Neuron (in vitro differentiated cells): ENCODE results near the gene TEAD1.

ENCODE experiments used
- H2AFZ ChIP-seq: one replicate; pipeline ENCODE4 v1.6.1; 2013; ENCODE audit warnings: low read depth, mild to moderate bottlenecking, inconsistent platforms, low read length, moderate library complexity
- H3K27me3 ChIP-seq: one replicate; pipeline ENCODE4 v1.6.1; 2013; ENCODE audit warnings: low read length; ENCODE audit not compliant: insufficient read depth
- H3K36me3 ChIP-seq: one replicate; pipeline ENCODE4 v1.6.1; 2013; ENCODE audit warnings: low read length; ENCODE audit not compliant: insufficient read depth
- H3K4me1 ChIP-seq: one replicate; pipeline ENCODE4 v1.6.1; 2013; ENCODE audit warnings: low read length; ENCODE audit not compliant: insufficient read depth
- H3K4me3 ChIP-seq: 2 replicates; pipeline ENCODE4 v1.5.1; 2013; ENCODE audit warnings: mild to moderate bottlenecking, low read length, moderate library complexity
- H3K9me3 ChIP-seq: one replicate; pipeline ENCODE4 v1.6.1; 2013; ENCODE audit warnings: low read length

The TEAD1 gene

DNA sequence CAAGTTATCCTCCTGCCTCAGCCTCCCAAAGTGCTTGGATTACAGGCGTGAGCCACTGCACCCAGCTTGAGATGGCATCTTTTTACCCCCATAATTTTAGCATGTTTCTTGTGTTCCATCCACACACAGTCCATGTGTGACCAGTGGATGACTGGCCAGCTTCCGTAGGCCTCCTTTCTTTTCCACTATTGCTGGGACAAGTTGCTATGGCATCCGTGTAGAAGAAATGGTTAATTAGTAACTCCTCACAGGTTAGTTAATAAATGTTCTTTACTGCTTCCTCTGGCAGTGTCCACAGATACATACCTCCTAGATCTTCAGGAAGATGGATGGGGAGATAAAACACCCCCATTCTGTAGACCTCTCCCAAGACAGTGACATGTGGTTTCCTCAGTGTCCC is 180.6 kb downstream of the TEAD1 start:
- no peaks in the 10 kb centered on the region for H3K36me3 ChIP-seq
- no peaks in the 10 kb centered on the region for H3K27me3 ChIP-seq
- no peaks in the 10 kb centered on the region for H3K4me1 ChIP-seq
- no peak overlapping the region for H2AFZ ChIP-seq
- peaks cover 2% of the 10 kb centered on the region for H3K9me3 ChIP-seq
- H3K4me3 ChIP-seq: no peak overlapping the region

DNA sequence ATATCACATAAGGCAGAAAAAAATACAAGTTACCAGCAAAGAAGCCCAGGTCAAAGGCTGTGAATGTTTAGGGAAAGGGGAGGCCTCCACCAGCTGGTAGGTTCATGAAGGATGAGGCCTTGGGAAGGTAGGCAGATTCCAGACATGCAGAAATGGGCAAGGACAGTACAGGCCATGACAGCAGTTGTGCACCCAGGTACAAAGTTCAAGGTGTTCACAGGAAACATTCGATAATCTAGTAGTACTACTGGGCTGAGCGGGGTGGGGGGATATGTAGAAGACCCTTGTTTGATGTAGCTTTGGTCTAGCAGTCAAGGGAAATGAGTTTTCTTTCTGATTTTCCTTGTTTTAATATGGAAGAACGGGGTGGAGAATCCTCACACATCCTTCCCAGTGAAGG is 182.1 kb downstream of the TEAD1 start:
- H3K9me3 ChIP-seq: peaks cover 2% of the 10 kb centered on the region
- no peak overlapping the region for H3K4me3 ChIP-seq
- H3K36me3 ChIP-seq: no peaks in the 10 kb centered on the region
- H3K27me3 ChIP-seq: no peaks in the 10 kb centered on the region
- no peaks in the 10 kb centered on the region for H3K4me1 ChIP-seq
- no peak overlapping the region for H2AFZ ChIP-seq

DNA sequence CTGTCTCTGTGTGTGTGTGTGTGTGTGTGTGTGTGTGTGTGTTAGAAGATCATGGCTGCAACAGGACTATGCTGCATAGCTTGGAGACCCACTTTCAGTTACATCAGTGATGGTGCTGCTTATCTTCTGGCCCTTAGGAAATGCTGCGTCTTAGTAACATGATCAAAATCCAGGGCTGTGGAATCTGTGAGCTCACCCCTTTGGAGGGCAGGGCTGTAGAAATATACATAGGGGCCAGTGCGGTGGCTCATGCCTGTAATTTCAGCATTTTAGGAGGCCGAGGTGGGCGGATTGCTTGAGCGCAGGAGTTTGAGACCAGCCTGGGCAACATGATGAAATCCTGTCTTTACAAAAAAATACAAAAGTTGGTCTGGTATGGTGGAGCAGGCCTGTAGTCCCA is 183.4 kb downstream of the TEAD1 start:
- Histone ChIP-seq H3K9me3 (peaks cover 2% of the 10 kb centered on the region), H3K36me3 (no peaks in the 10 kb centered on the region), H3K4me3 (no peak overlapping the region)

DNA sequence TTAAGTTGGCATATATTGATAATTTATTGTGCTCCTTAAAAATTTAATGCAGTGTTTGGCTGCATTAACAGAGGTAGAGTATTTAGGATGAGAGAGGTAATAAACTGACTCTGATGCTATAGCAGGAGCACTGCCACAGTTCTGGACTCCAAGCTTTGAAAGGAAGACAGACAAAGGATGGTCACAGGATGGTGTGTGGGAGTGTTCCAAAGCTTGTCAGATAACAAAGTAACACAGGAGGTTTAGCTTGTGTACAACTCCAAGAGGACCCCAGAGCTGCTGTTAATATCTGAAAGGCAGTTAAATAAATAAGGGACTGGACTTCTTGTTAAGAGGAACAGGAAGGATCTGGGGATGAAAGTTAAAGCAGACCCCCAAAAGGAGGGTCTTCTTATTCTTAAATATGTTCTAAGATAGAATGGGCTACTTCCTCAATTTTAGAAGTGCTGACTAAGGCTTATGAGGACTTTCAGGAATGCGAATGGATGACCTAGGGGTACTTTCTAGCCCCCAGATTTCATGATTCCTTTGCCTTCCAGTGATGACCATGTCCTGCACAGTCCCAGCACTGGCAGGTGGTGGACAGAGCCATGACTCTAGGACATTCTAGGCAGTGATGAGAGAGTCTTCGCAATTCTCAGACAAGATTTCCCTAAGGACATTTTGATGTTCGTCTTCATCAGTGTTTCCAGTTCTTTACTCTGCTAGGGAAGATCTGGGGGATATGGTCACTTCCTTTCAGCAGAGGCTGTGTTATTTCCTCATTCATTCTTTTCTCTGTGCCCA is 185.8 kb downstream of the TEAD1 start:
- Histone ChIP-seq H3K27me3 (no peaks in the 10 kb centered on the region), H3K36me3 (no peaks in the 10 kb centered on the region), H3K9me3 (peaks cover 2% of the 10 kb centered on the region), H2AFZ (no peak overlapping the region), H3K4me1 (peaks cover 32% of the 10 kb centered on the region), H3K4me3 (no peak overlapping the region)

More for the DNA sequence above, 183.4 kb downstream of the TEAD1 start:
- H3K4me1 ChIP-seq: peaks cover 7% of the 10 kb centered on the region
- no peaks in the 10 kb centered on the region for H3K27me3 ChIP-seq
- no peak overlapping the region for H2AFZ ChIP-seq

DNA sequence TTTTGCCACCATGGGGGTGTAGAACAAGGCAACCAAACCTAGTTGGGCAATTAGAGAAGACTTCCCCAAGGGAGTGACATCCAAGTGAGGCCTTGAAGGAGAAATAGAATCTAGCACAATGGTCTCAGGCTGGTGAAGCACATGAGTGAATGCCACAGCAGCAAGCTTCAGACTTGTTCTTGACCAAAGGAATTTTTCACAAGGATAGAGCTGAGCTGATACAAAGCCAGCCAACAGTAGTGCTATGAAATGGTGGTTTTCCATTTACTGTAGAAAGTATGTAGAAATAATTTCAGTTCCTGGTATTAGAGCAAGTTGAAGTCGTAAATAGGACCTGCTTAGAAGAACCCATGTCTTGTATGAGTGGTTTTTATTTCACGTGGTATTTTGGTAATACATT is 186.6 kb downstream of the TEAD1 start:
- Histone ChIP-seq H2AFZ (no peak overlapping the region), H3K4me1 (peaks cover 39% of the 10 kb centered on the region), H3K9me3 (peaks cover 2% of the 10 kb centered on the region), H3K27me3 (no peaks in the 10 kb centered on the region), H3K36me3 (no peaks in the 10 kb centered on the region), H3K4me3 (no peak overlapping the region)

DNA sequence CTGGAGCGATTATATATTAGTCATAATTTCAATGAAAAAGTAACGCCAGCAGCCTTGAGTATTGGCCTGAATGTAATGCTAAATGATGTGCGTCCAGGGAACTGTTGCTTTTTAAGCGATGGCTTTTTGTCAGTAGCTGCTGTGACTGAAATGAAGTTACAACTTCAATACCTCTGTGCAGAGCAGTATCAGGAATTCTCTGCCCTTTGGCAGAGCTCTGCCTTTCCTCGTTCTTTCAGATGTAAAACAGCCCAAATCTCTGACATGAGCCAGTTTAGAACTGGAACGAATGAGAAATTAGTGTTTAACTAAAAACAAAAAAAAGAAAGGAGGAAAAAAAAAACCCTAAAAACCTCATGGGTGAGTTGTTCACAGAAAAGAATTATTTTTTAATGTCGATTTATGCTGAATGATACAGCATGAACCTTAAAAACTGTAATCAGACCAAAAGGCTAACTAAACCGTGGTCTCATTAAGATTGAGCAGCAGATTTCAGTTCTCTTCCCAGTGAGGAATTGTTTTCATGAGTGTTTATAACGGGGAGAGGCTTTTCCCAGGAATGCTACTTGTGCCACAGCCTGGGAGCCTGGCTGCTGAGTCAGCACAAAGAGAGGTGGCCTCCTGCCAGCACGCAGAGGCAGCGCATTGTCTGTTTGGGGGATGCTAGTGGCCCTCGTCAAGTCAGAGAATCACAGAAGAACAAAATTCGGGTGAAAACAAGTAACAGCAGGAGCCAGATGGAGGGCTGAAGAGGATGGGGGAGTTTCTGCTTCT is 188.7 kb downstream of the TEAD1 start:
- Histone ChIP-seq H3K4me3 (peak overlapping the region; percentile 23), H2AFZ (no peak overlapping the region), H3K4me1 (peaks cover 44% of the 10 kb centered on the region), H3K36me3 (no peaks in the 10 kb centered on the region), H3K9me3 (no peaks in the 10 kb centered on the region), H3K27me3 (no peaks in the 10 kb centered on the region)

DNA sequence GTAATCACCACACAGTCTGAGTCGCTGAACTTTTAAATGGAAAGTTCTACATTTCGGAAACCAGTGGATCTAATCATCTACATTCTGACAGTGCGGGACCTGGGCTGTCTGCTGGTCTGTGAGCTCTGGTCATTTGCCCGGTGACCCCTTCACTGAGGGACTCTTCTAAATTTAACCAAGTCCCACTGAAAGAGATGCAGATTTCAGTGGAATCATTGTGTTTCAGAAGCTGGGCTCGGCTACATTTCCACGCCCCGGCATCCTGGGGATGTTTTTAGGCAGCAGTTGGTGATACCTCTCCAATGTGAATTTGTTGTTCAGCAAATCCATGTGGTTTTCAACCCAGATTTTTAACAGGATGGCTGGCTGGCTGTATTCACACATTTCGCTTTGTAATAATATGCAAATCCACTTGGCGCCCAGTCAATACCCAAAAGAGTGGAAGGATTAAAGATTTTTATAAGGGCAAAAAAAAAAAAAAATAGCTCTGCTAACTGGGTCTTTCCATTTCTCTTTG is 189.4 kb downstream of the TEAD1 start:
- no peaks in the 10 kb centered on the region for H3K36me3 ChIP-seq
- peaks cover 44% of the 10 kb centered on the region for H3K4me1 ChIP-seq
- no peaks in the 10 kb centered on the region for H3K9me3 ChIP-seq
- no peaks in the 10 kb centered on the region for H3K27me3 ChIP-seq
- peak overlapping the region; percentile 23 for H3K4me3 ChIP-seq
- H2AFZ ChIP-seq: no peak overlapping the region

DNA sequence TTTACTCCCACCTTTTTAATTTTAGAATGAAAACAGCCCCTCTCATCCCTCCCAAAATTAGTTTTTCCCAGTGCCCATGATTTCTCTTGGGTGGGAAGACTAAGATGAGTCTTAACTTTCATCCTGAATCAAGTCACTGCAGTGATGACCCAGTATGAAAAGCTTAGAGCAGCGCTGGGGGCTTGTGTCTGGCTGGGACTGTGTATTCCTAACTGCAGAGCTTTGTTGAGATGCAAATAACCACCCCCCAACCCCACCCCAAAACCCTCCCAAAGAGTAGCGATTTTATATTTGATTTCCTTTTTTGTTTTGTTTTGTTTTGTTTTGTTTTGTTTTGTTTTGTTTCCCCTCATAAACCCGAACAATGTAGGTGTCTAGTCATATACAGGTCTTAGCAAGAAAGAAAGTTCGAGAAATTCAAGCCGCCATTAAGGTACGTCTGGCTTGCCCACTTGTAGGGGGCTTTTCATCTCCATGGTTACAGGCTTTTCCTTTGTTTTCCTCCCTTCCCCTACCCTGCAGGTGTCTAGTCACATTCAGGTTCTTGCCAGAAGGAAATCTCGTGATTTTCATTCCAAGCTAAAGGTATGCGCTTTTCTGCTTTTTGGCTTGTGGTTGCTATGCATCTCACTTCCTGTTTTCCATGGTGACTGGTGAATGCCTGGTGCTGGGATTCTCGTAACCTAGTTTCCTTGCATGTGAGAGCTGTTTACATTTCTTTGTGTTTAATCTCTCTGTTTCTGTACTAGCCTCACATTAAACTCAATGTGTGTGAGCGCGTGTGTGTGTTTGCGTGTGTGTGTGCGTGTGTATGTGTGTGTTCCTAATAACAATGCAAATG is 190.3 kb downstream of the TEAD1 start:
- Histone ChIP-seq H3K4me1 (peaks cover 44% of the 10 kb centered on the region), H3K36me3 (no peaks in the 10 kb centered on the region), H3K9me3 (no peaks in the 10 kb centered on the region), H3K4me3 (peak overlapping the region; percentile 24), H2AFZ (no peak overlapping the region), H3K27me3 (no peaks in the 10 kb centered on the region)

DNA sequence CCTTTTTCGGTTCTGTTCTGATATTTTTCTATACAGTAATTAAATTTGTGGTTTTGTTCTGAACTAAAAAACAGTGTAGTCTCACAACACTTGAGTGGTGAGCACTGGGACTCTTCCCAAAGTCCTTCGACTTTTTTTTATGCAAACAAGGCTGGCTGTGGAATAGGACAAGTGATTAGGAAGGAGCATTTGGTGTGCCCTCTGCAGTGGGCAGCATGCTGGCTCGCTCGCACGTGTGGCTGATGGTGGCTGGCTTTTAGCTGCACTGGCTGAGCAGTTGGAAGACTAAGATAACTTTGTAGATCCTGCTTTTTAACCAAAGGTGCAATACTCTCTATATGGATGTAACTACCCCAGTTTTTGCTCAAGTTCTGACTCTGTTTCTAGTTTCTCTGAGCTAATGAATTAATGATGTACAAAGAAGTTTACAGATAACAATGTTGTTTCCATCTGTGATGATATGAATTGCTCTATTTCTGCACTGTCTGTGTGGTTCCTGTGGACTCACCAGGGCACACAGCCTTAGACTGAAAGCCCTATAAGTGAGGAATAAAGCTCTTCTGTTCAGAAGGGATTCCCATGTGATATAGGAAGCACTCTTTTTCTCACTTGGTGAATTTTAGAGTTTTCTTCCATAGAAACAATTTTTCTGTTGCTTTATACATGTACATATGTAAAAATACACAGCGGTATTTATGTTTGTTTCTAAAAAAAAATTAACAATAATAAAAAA is 191.8 kb downstream of the TEAD1 start:
- H3K36me3 ChIP-seq: peaks cover 3% of the 10 kb centered on the region
- H3K4me3 ChIP-seq: no peak overlapping the region
- no peaks in the 10 kb centered on the region for H3K27me3 ChIP-seq
- no peak overlapping the region for H2AFZ ChIP-seq
- no peaks in the 10 kb centered on the region for H3K9me3 ChIP-seq
- peaks cover 44% of the 10 kb centered on the region for H3K4me1 ChIP-seq

DNA sequence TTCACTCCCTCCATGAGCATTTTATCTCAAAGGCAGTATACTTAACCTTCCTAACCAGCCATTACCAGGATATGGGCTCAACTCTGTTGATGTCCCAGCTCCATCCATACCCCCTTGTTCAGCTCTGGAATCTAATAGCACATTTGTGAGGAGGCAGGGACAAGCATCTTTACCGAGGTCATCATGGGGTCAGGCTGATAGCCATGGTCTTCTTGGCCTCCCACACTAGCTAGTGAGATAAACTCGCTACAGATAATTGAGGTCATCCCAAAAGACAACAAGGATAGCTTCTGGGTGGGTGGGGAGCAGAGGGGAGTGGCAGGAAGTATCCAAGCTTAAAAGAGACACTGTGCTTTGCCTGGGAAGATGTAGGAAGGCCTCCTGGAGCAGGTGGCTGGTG is 193.3 kb downstream of the TEAD1 start:
- peaks cover 40% of the 10 kb centered on the region for H3K4me1 ChIP-seq
- H3K4me3 ChIP-seq: no peak overlapping the region
- H3K9me3 ChIP-seq: no peaks in the 10 kb centered on the region
- no peaks in the 10 kb centered on the region for H3K27me3 ChIP-seq
- H2AFZ ChIP-seq: no peak overlapping the region
- H3K36me3 ChIP-seq: peaks cover 13% of the 10 kb centered on the region

DNA sequence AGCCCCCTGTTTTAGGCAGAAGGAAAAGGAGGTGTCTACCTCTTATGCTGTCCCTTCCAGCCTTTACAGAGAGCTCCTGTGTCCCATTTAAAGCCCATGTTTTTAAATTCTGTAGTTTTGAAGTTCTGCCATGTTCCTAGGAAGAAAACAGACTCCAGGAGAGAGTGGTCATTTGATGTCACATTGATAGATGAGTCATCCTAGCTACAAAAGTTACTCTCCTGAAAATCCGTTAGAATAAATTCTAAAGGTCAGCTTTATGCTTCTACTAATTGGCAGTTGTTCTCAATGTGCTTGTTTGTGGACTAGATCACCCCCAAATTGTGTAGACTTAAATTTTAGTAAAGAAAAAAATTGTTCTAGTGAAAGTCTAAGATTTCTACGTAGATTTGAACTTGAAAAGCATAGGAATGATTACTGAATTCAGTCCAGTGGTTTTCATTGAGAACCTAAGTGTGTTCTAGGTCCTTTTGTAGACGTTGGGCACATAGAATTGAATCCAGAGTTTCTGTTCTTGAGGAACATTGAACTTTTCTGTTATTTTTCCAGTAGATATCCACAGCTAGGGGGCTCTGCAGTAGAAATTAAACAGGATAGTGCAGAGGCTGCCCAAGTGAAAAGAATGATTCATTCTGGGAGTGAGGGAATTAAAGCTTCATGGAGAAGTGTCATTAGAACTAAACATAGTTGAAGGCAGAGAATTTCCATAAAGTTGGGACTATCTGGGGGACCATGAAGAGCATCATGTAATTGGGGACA is 194.3 kb downstream of the TEAD1 start:
- Histone ChIP-seq H3K4me3 (no peak overlapping the region), H3K4me1 (peaks cover 32% of the 10 kb centered on the region), H3K27me3 (no peaks in the 10 kb centered on the region), H3K36me3 (peaks cover 18% of the 10 kb centered on the region), H3K9me3 (no peaks in the 10 kb centered on the region), H2AFZ (no peak overlapping the region)

DNA sequence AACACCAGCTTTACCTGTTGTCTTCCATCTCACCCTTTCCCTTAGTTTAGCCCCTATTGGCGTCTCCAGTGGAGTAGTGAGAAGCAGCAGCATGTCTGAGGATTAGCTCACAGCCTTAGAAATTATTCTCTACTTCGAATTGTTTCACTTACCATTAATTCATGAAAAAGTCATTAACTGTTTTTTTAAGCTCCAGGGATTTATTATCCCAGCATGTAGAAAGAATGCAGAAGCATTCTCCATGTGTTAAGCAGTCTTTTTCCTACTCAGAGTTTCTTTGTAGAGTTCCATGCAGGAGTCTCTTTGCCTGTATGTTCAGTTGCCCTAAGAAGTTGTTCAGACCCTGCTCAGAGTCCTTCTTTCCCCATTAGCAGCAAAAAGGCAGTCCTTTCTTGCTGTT is 197.0 kb downstream of the TEAD1 start:
- Histone ChIP-seq H3K36me3 (peaks cover 26% of the 10 kb centered on the region), H2AFZ (no peak overlapping the region), H3K4me1 (peaks cover 4% of the 10 kb centered on the region), H3K4me3 (no peak overlapping the region), H3K9me3 (no peaks in the 10 kb centered on the region), H3K27me3 (no peaks in the 10 kb centered on the region)
